HL-60 (cell line): ENCODE results near the gene C5orf47.

ENCODE experiments used
- DNase-seq, 2 experiments: peaks; one replicate each; pipeline ENCODE4 v3.0.0-alpha.2; 2010 to 2020; ENCODE audit warnings: low read depth in 1 of 2, low spot score in 1 of 2
- H3K27ac ChIP-seq: fragments of 250-450 bp; sonication (Bioruptor Pico); replicated peaks from 2 replicates; pipeline ENCODE4 v1.5.1; 2020; ENCODE audit warnings: mild to moderate bottlenecking, moderate library complexity
- H3K27me3 ChIP-seq: fragments of 250-450 bp; sonication (Bioruptor Pico); 2 replicates; pipeline ENCODE4 v1.5.1; 2021; ENCODE audit warnings: mild to moderate bottlenecking, moderate library complexity; ENCODE audit not compliant: insufficient read depth, poor library complexity, severe bottlenecking
- H3K4me3 ChIP-seq: replicated peaks from 2 replicates; pipeline ENCODE4 v1.5.1; 2011; ENCODE audit warnings: mild to moderate bottlenecking, control low read depth, low read length; ENCODE audit not compliant: insufficient read depth
- CTCF ChIP-seq: IDR thresholded peaks from one replicate; pipeline ENCODE4 v1.5.1; 2011; ENCODE audit warnings: low read length, control low read depth, inconsistent platforms; ENCODE audit not compliant: insufficient read depth
- GABPA ChIP-seq: IDR thresholded peaks from 2 replicates; pipeline ENCODE4 v1.6.1; 2012; ENCODE audit warnings: low read depth
- POLR2AphosphoS5 ChIP-seq: IDR thresholded peaks from 2 replicates; pipeline ENCODE4 v1.6.1; 2012; ENCODE audit warnings: low read depth
- REST ChIP-seq: IDR thresholded peaks from 2 replicates; pipeline ENCODE4 v1.6.1; 2012; ENCODE audit warnings: low read depth; ENCODE audit not compliant: insufficient replicate concordance
- SPI1 ChIP-seq: IDR thresholded peaks from 2 replicates; pipeline ENCODE4 v1.6.1; 2012; ENCODE audit warnings: low read depth, mild to moderate bottlenecking, borderline replicate concordance

The C5orf47 gene

GRCh38 chr5:173981185-173981761, 7.7 kb upstream of the C5orf47 start:
- no peak for TF ChIP-seq CTCF
- TF ChIP-seq POLR2AphosphoS5, result no peak
- no peak for TF ChIP-seq SPI1
- TF ChIP-seq GABPA, result no peak
- TF ChIP-seq REST, result no peak
- Histone ChIP-seq H3K27ac (no peak overlapping the region), H3K27me3 (peaks cover 11% of the 10 kb centered on the region), H3K4me3 (no peak overlapping the region)
- DNase-seq, result no peak

GRCh38 chr5:173984218-173984617, 4.8 kb upstream of the C5orf47 start:
- TF ChIP-seq SPI1 (no peak), GABPA (no peak), CTCF (no peak), POLR2AphosphoS5 (no peak), REST (no peak)
- Histone ChIP-seq H3K27me3 (peaks cover 5% of the 10 kb centered on the region), H3K4me3 (no peak overlapping the region), H3K27ac (no peak overlapping the region)
- DNase-seq, result peak in 1 of 2 experiments; percentile 11

- no peak for TF ChIP-seq REST
- TF ChIP-seq CTCF, result no peak
- no peak for TF ChIP-seq POLR2AphosphoS5
- TF ChIP-seq GABPA, result no peak
- no peak for TF ChIP-seq SPI1
- Histone ChIP-seq H3K4me3 (no peak overlapping the region), H3K27me3 (peaks cover 2% of the 10 kb centered on the region), H3K27ac (no peak overlapping the region)
- no peak for DNase-seq
Measured at GRCh38 chr5:173989432-173990082, 587 bp downstream of the C5orf47 start.
